K562 treated with DMSO at 1 percent for 48 hours (cell line): ENCODE data around the gene MID2. TPM values are rescaled to one million over a fixed set of nuclear protein-coding genes. Genes with fewer than 3 reads are reported as not detected.

Source experiments
- total RNA-seq: library from RNA; unstranded; fragments of 300-600 nt; gene quantifications from 2 replicates; pipeline ENCODE4 v1.2.3, GENCODE V29; 2022; ENCODE audit warnings: low replicate concordance; ENCODE audit errors: extremely low read depth

Gene MID2, protein sequence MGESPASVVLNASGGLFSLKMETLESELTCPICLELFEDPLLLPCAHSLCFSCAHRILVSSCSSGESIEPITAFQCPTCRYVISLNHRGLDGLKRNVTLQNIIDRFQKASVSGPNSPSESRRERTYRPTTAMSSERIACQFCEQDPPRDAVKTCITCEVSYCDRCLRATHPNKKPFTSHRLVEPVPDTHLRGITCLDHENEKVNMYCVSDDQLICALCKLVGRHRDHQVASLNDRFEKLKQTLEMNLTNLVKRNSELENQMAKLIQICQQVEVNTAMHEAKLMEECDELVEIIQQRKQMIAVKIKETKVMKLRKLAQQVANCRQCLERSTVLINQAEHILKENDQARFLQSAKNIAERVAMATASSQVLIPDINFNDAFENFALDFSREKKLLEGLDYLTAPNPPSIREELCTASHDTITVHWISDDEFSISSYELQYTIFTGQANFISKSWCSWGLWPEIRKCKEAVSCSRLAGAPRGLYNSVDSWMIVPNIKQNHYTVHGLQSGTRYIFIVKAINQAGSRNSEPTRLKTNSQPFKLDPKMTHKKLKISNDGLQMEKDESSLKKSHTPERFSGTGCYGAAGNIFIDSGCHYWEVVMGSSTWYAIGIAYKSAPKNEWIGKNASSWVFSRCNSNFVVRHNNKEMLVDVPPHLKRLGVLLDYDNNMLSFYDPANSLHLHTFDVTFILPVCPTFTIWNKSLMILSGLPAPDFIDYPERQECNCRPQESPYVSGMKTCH
- not detected in 2 replicates for total RNA-seq

DNA sequence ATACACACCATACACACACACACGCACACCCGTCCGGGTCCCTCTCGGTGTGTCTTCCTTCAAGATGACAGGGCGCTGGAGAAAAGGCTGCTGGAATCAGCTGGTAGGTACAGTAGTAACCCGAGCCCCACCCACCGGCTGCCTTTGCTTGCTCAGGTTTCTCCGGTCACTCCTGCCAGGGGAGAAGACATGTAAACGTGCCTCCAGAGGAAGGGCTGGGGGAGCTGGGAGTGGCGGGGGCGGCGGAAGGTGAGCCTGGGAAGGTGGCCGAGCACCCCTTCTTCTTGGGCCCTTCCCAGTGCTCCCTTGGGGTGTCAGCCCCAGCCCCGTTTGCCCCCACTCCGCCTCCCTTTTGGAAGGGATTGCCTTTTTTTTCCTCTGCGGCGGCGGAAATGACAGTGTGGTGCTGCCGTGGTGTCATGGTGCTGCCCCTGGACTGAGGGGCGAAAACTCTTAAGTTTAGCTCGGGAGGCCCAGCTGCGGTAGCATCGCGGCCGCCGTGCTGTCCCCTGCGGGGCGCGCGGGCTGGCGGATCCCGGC lies at the start of gene MID2:
Gene MID2, plus strand, starts transcription at position 169 of the 540 bp plus-strand sequence. CDS start 561 bp downstream, outside the sequence.

DNA sequence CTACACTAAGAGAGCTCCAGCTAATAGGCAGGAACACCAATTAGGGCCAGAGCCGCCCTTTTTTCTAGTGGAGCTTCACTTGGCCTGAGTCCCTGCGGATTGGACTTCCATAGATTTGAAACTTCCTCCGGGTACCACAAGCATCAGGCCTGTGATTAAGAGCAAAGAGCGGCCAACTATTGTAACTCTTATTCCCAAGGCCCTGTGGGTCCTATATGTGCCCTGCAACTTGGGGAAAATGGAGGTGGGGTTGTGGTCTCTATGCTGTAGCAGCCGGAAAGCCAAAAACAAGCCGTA lies 48.2 kb upstream of the MID2 start, which contains the start of gene NCBP2L:
Gene NCBP2L, plus strand, starts transcription at position 198 of the 297 bp plus-strand sequence. CDS start 16,488 bp downstream, outside the sequence.

Other genes with a start within 250 kb of the MID2 start
- gene PRPS1, start 197.4 kb upstream of the MID2 start, total RNA-seq: not detected in 2 replicates
- gene TSC22D3, start 50.1 kb upstream of the MID2 start, total RNA-seq: not detected in 2 replicates
- not detected in 2 replicates for gene NCBP2L, start 48.1 kb upstream of the MID2 start, total RNA-seq
- gene TEX13B, start 156.5 kb downstream of the MID2 start, total RNA-seq: not detected in 2 replicates
- gene VSIG1, start 219.2 kb downstream of the MID2 start, total RNA-seq: not detected in 2 replicates